ENCODE measurements around the gene ACY1. TPM values are rescaled to one million over a fixed set of nuclear protein-coding genes. Genes with fewer than 3 reads are reported as not detected.
A peak's percentile ranks its signal among the peaks of the same experiment; 100 is the strongest.

ACY1 gene
- total RNA-seq, 2 donors from 2014 or later: 31.1 to 40.2 TPM

DNA sequence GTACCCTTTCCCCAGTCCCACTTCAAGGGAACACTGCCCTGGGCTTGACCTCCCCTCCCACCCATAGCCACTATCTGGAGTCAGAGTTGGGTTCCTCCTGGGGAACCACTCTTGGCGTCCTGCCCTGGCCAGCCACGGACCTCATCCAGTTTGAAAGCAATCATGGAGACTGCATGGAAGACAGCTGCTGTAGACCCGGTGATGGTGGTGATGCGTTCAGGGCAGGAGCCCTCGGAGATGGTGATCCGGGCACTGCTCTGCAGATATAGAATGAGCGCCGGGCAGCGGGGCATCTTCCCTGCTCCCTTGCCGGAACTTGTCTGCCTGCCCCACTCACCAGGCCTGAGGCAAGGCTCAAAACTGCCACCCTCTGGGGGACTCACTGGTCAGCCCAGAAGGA lies 22.9 kb upstream of the ACY1 start:
- ATAC-seq: no peak
- TF ChIP-seq POLR2A (IDR thresholded peaks at IDR 0.05): no peak
- TF ChIP-seq, protein P1, sequence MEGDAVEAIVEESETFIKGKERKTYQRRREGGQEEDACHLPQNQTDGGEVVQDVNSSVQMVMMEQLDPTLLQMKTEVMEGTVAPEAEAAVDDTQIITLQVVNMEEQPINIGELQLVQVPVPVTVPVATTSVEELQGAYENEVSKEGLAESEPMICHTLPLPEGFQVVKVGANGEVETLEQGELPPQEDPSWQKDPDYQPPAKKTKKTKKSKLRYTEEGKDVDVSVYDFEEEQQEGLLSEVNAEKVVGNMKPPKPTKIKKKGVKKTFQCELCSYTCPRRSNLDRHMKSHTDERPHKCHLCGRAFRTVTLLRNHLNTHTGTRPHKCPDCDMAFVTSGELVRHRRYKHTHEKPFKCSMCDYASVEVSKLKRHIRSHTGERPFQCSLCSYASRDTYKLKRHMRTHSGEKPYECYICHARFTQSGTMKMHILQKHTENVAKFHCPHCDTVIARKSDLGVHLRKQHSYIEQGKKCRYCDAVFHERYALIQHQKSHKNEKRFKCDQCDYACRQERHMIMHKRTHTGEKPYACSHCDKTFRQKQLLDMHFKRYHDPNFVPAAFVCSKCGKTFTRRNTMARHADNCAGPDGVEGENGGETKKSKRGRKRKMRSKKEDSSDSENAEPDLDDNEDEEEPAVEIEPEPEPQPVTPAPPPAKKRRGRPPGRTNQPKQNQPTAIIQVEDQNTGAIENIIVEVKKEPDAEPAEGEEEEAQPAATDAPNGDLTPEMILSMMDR (IDR thresholded peaks at IDR 0.05): no peak
- Histone ChIP-seq H3K9me3 (no peaks in the 10 kb centered on the region), H3K27me3 (no peaks in the 10 kb centered on the region), H3K36me3 (replicated peaks in 1 of 2; ENCODE audit: insufficient read depth in 1 of 2, low read depth in 2 of 2) (no peaks in the 10 kb centered on the region), H3K4me3 (no peak overlapping the region), H3K4me1 (peaks cover 35% of the 10 kb centered on the region), H3K27ac (no peak overlapping the region)
- no peak for DNase-seq
- intact Hi-C loops (cut with DNase I): no loop called here
- WGBS, 2 donors: 89% methylated on average over 5 to 10 of the region's 10 CpGs

DNA sequence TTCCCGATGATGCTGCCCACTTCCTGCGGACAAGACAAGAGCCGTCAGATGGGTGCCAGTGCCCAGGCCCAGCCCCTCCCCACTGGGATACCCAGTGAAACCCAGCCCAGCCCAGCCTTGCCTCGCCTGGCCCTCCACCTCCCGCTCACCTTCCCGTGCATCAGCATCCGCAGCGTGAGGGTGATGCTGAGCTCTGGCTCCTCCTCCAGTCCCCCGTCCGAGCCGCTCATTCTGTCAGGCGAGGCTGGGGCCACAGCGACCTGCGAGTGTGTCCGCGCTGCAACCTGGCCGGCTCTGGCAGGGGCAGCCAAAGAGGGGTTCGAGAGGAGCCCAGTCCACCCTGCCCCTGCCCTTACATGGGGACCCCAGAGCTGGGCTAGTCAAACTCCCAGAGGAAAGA lies 22.3 kb upstream of the ACY1 start:
- WGBS, 2 donors: 90 to 93% methylated on average over 2 to 18 of the region's 18 CpGs
- Histone ChIP-seq H3K4me3 (no peak overlapping the region), H3K9me3 (no peaks in the 10 kb centered on the region), H3K4me1 (peaks cover 32% of the 10 kb centered on the region), H3K36me3 (replicated peaks in 1 of 2; ENCODE audit: insufficient read depth in 1 of 2, low read depth in 2 of 2) (no peaks in the 10 kb centered on the region), H3K27me3 (no peaks in the 10 kb centered on the region), H3K27ac (no peak overlapping the region)
- no peak for DNase-seq
- no peak for ATAC-seq
- intact Hi-C loops (cut with DNase I): no loop called here
- no peak for TF ChIP-seq POLR2A (IDR thresholded peaks at IDR 0.05)
- TF ChIP-seq, protein P1 (IDR thresholded peaks at IDR 0.05): no peak

DNA sequence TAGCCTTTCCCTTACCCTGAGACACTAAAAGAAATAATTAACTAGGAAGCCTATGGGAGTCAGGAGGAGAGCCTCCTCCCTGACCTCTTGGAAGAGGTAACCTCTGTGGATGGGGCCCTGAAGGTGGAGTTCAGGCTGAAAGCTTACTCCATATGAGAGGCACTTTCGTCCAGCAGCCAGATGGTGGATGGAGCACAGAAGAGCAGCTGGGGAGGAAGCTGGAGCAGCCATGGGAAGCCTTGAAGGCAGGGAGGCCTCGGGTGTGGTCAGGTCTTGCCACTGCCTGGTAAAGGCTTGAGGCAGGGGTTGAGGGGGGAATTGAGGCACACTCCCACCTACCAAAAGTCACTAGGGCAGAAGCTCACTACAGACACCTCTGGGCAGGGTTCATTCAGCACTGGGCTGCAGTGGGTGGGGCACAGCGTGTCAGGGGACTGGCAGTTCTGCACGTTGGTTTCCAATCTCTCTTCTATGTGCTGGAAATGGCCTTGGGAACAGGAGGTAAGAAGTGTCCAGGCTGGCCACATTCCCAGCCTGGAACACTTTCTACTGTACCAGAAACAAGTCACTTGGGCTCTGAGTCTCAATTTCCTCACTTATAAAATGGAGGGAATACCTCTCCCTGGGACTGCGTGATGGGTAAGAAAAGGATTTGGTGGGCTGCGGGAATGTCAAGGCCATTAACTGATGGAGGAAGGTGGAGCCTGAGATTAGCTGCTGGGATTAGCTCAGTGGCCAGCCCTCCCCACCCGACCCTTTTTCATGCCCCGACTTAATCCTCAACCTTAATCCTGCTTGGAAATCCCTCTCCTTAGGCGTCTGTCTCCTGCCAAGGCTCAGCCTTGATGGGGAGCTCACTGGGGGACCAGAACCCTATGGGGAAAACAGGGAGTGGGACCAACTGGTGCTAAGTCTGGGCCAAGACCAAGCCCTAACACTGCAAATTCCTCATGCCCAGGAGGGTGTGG lies 21.4 kb upstream of the ACY1 start:
- Histone ChIP-seq H3K9me3 (no peaks in the 10 kb centered on the region), H3K27ac (no peak overlapping the region), H3K27me3 (no peaks in the 10 kb centered on the region), H3K36me3 (replicated peaks in 1 of 2; ENCODE audit: insufficient read depth in 1 of 2, low read depth in 2 of 2) (no peaks in the 10 kb centered on the region), H3K4me1 (peaks cover 32% of the 10 kb centered on the region), H3K4me3 (no peak overlapping the region)
- no peak for TF ChIP-seq POLR2A (IDR thresholded peaks at IDR 0.05)
- TF ChIP-seq, protein P1 (IDR thresholded peaks at IDR 0.05): no peak
- DNase-seq: peak in 3 of 4 donors; percentile 46 to 69 (median 65)
- intact Hi-C loops (cut with DNase I): no loop called here
- 40 to 56% methylated on average over 9 of the region's 9 CpGs for WGBS, 2 donors
- ATAC-seq: peak; percentile 60

DNA sequence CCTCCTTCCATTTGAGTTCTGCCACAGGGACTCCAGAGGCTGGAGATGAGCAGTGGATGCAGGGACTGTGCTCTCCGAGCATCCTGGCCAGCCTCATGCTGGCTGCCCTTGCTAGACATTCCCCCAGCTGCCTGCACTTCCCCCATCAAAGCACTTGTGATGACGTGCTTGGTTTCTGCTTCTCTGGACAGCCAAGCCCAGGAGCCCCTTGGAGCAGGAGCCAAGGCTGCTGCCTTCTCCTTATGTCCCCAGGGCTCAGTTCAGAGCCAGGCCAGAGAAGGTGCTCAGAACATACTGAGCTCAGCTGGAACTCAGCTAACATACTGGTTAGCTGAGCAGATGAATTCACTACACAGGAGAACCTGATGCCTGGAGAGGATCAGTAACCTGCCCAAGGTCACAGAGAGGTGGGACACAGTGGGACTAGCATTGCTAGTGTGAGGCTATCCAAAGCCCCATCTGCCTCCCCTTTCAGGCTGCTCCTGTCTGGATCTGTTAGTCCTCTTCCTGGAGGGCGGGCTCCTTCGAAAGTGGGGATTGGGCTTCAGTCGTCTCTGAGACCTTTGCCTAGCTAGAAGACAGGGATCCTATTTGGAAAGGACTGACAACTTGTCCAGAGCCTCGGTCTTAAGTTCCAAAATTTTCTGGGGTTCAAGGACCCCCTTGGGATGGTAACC lies 20.3 kb upstream of the ACY1 start:
- no peak for DNase-seq
- Histone ChIP-seq H3K4me1 (peaks cover 35% of the 10 kb centered on the region), H3K9me3 (no peaks in the 10 kb centered on the region), H3K27ac (no peak overlapping the region), H3K36me3 (replicated peaks in 1 of 2; ENCODE audit: insufficient read depth in 1 of 2, low read depth in 2 of 2) (no peaks in the 10 kb centered on the region), H3K4me3 (no peak overlapping the region), H3K27me3 (no peaks in the 10 kb centered on the region)
- no peak for ATAC-seq
- intact Hi-C loops (cut with DNase I): no loop called here
- TF ChIP-seq POLR2A (IDR thresholded peaks at IDR 0.05): no peak
- TF ChIP-seq, protein P1 (IDR thresholded peaks at IDR 0.05): no peak
- 84 to 95% methylated on average over 2 to 6 of the region's 6 CpGs for WGBS, 2 donors

Data from body of pancreas (tissue), 4 donors.